ENCODE data around the gene PEX14.

DNA sequence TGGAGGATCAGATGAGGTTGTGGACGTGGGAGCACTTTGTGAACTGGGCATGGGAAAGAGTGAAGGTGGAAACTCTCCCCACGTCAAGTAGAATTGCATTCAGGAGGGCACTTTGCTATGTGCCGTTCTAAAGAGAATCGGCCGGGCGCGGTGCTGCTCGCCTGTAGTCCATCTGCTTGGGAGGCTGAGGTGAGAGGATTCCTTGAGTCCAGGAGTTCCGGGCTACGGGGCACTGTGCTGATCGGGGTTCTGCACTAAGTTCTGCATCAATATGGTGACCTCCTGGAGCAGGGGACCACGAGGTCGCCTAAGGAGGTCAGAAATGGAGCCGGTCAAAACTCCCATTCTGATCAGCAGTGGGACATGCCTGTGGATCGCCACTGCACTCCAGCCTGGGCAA, 141.9 kb downstream of the PEX14 start:
- TF ChIP-seq RARB (CRISPR knock-in tag; IDR thresholded peaks at IDR 0.05) (no peak), ZFP3 (CRISPR knock-in tag; IDR thresholded peaks at IDR 0.05) (no peak), ZFP30 (CRISPR knock-in tag; IDR thresholded peaks at IDR 0.05) (no peak), GLIS3 (CRISPR knock-in tag; IDR thresholded peaks at IDR 0.05) (no peak), TOX (CRISPR knock-in tag; IDR thresholded peaks at IDR 0.05; ENCODE audit: borderline replicate concordance) (no peak), ESRRG (CRISPR knock-in tag; IDR thresholded peaks at IDR 0.05) (no peak), ZC3H10 (CRISPR knock-in tag; IDR thresholded peaks at IDR 0.05) (no peak), OSR1 (CRISPR knock-in tag; IDR thresholded peaks at IDR 0.05) (no peak), TCF4 (CRISPR knock-in tag; IDR thresholded peaks at IDR 0.05; ENCODE audit: borderline replicate concordance) (no peak)
- TF ChIP-seq, protein P1, sequence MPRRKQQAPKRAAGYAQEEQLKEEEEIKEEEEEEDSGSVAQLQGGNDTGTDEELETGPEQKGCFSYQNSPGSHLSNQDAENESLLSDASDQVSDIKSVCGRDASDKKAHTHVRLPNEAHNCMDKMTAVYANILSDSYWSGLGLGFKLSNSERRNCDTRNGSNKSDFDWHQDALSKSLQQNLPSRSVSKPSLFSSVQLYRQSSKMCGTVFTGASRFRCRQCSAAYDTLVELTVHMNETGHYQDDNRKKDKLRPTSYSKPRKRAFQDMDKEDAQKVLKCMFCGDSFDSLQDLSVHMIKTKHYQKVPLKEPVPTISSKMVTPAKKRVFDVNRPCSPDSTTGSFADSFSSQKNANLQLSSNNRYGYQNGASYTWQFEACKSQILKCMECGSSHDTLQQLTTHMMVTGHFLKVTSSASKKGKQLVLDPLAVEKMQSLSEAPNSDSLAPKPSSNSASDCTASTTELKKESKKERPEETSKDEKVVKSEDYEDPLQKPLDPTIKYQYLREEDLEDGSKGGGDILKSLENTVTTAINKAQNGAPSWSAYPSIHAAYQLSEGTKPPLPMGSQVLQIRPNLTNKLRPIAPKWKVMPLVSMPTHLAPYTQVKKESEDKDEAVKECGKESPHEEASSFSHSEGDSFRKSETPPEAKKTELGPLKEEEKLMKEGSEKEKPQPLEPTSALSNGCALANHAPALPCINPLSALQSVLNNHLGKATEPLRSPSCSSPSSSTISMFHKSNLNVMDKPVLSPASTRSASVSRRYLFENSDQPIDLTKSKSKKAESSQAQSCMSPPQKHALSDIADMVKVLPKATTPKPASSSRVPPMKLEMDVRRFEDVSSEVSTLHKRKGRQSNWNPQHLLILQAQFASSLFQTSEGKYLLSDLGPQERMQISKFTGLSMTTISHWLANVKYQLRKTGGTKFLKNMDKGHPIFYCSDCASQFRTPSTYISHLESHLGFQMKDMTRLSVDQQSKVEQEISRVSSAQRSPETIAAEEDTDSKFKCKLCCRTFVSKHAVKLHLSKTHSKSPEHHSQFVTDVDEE (CRISPR knock-in tag; IDR thresholded peaks at IDR 0.05) = no peak
- TF ChIP-seq, protein P2, sequence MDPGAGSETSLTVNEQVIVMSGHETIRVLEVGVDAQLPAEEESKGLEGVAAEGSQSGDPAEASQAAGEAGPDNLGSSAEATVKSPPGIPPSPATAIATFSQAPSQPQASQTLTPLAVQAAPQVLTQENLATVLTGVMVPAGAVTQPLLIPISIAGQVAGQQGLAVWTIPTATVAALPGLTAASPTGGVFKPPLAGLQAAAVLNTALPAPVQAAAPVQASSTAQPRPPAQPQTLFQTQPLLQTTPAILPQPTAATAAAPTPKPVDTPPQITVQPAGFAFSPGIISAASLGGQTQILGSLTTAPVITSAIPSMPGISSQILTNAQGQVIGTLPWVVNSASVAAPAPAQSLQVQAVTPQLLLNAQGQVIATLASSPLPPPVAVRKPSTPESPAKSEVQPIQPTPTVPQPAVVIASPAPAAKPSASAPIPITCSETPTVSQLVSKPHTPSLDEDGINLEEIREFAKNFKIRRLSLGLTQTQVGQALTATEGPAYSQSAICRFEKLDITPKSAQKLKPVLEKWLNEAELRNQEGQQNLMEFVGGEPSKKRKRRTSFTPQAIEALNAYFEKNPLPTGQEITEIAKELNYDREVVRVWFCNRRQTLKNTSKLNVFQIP (CRISPR knock-in tag; IDR thresholded peaks at IDR 0.05; ENCODE audit: borderline replicate concordance, low read depth) = no peak

All from SK-N-SH treated with all-trans-retinoic acid at 6 μM for 48 hours (cell line).